Measurements from ENCODE around the gene NXPE3. TPM values are rescaled to one million over a fixed set of nuclear protein-coding genes. Genes with fewer than 3 reads are reported as not detected.

The NXPE3 gene
- total and polyA plus RNA-seq, 2 of the 8 experiments (the other 6 are each of a cell fraction or from before 2014, with no cell fraction given): 10.9 to 22.7 TPM

- Histone ChIP-seq H2AFZ (ENCODE audit: low read length) (no peak overlapping the region), H3K9me3 (ENCODE audit: insufficient read depth in 2 of 2, low read depth in 1 of 2, low read length in 1 of 2) (no peaks in the 10 kb centered on the region), H4K20me1 (replicated peaks in 1 of 2; ENCODE audit: control insufficient read depth in 1 of 2, insufficient read depth in 2 of 2, low read length in 2 of 2) (peaks cover 2 to 3% of the 10 kb centered on the region in 2 experiments), H3K4me3 (ENCODE audit: extremely low read depth in 1 of 4, insufficient read depth in 2 of 4, low read depth in 3 of 4, low read length in 4 of 4) (no peak overlapping the region), H2BK15ac (ENCODE audit: low read length) (no peak overlapping the region), H3K4me2 (ENCODE audit: insufficient read depth in 1 of 2, low read depth in 2 of 2, low read length in 2 of 2) (no peak overlapping the region), H3K14ac (ENCODE audit: insufficient read length) (no peak overlapping the region), H3K56ac (replicated peaks; ENCODE audit: insufficient read length, low read depth, low read length) (no peak overlapping the region), H3K9ac (replicated peaks in 1 of 4; ENCODE audit: extremely low read depth in 1 of 4, low read depth in 3 of 4, low read length in 3 of 4) (no peak overlapping the region), H3K4ac (replicated peaks; ENCODE audit: insufficient read length, low read depth, low read length) (no peak overlapping the region), H4K8ac (ENCODE audit: extremely low read depth, insufficient read depth, low read length) (no peak overlapping the region), H4K91ac (replicated peaks; ENCODE audit: insufficient read length, low read length) (no peak overlapping the region), H3K4me1 (replicated peaks in 1 of 4; ENCODE audit: control insufficient read depth in 3 of 4, insufficient read depth in 4 of 4, low read length in 3 of 4) (no peaks in the 10 kb centered on the region), H2BK120ac (replicated peaks; ENCODE audit: low read depth, low read length) (no peak overlapping the region), H2BK20ac (ENCODE audit: low read length) (no peak overlapping the region), H3K27ac (ENCODE audit: low read depth, low read length) (no peak overlapping the region; the same call in 1 of the 2 replicates), H3K23me2 (ENCODE audit: low read depth, low read length) (no peaks in the 10 kb centered on the region), H3K79me1 (ENCODE audit: low read depth, low read length) (no peaks in the 10 kb centered on the region), H4K5ac (ENCODE audit: insufficient read length, low read depth, low read length) (no peak overlapping the region), H2AK5ac (ENCODE audit: low read depth, low read length) (no peak overlapping the region), H2BK12ac (ENCODE audit: low read depth, low read length) (no peak overlapping the region), H3K79me2 (ENCODE audit: control insufficient read depth in 1 of 2, insufficient read depth in 2 of 2, low read length in 2 of 2) (0 out of 4 replicates have a peak, but pooled peaks cover 0 to 3% of the 10 kb centered on the region in 2 experiments), H3K27me3 (replicated peaks in 1 of 4; ENCODE audit: control insufficient read depth in 3 of 4, extremely low read depth in 1 of 4, insufficient read depth in 3 of 4, low read length in 3 of 4) (peaks cover 0 to 1% (median 0%) of the 10 kb centered on the region in 4 experiments; a peak in 1 of 7 replicates), H2BK5ac (ENCODE audit: low read depth, low read length) (no peak overlapping the region), H3K18ac (ENCODE audit: extremely low read depth, low read length) (no peak overlapping the region), H3K36me3 (ENCODE audit: control insufficient read depth in 2 of 4, insufficient read depth in 4 of 4, low read length in 3 of 4) (peaks cover 29 to 79% (median 64%) of the 10 kb centered on the region in 4 experiments), H3K23ac (ENCODE audit: insufficient read length) (no peak overlapping the region)
- DNase-seq (ENCODE audit: low read depth in 1 of 2, low spot score in 2 of 2): no peak
- WGBS, 2 experiments (ENCODE audit: extremely low coverage in 1 of 2, insufficient coverage in 1 of 2, insufficient read length in 1 of 2, insufficient replicate concordance in 2 of 2, low coverage in 1 of 2, low lambda C conversion rate in 2 of 2, missing lambda C conversion rate in 1 of 2): 88% methylated on average over 4 of the region's 4 CpGs; no CpG with 5 or more reads in 1 of the 2 experiments
- ChIA-PET CTCF (ENCODE audit: partially characterized antibody) (interaction anchor here (0.6 to 1.7 kb wide), 4 partner anchors 9 to 370 kb away, joined by 3 to 5 read pairs (median 4); partner anchors contain the start of gene NFKBIZ), POLR2A (ENCODE audit: partially characterized antibody) (interaction anchor here (0.6 to 5.5 kb wide), 5 partner anchors 9 to 180 kb away, joined by 3 to 25 read pairs (median 3); partner anchors contain the start of gene NFKBIZ)
- TF ChIP-seq CHD2 (IDR thresholded peaks at IDR 0.05; ENCODE audit: low read length): no peak
- no peak for FAIRE-seq
Observed at GRCh38 chr3:101858464-101859030, 79.5 kb downstream of the NXPE3 start.
